ENCODE results near the gene RAD18.

The RAD18 gene

DNA sequence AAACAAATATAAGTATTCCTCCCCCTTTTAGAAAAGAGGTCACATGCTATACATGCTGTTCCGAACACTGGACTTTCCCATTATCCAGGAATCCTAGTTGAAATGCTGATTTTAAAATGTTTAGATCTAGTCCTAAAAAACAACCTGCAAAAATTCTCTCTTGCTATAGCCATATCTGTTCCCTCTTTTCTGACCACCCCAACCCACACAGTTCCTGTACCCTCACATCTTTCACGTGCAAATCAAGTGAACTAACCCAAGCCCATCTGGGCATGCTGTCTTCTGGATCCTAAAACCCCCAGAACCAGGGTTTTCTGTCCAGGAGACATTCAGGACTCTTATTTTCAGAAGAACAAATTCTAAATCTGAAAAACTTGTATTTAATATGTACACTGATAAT, 67.4 kb downstream of the RAD18 start:
- DNase-seq (ENCODE audit: low read depth): no peak

DNA sequence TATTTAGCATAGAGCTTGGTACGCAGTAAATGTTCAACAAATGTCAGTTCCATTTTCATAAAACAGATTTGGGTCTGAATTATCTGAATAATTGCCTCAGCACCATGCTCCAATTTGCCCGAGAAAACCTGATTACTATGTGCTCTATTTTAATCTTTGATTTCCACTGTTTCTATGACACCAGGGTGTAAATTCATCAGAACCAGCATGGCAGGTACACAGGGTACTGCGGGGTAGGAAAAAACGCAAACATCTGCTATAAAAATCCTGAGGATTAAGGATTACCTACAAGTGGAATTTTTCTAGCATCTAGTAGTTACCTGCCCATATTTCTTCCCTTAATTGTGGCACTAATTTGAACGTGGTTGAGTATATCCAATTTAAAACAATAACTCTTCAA, 70.3 kb downstream of the RAD18 start:
- DNase-seq (ENCODE audit: low read depth): no peak

DNA sequence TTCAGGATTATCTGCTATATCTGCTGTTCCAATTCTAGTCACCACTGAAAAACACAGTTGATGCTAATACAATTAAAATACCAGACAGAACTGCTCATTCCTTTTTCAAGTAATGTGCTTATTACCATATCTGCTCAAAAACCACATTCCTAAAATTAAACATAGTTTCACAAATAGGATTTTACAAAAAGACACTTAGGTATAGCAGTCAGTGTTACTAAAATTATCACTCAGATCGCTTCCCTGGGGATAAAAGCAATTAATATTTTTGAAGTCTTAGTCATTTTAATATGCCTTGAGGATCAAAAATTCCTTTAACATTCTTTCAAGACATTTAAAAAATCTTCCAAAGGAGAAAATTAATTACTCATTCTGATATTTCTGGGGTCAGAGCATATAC, 71.5 kb downstream of the RAD18 start:
- DNase-seq (ENCODE audit: low read depth): no peak

DNA sequence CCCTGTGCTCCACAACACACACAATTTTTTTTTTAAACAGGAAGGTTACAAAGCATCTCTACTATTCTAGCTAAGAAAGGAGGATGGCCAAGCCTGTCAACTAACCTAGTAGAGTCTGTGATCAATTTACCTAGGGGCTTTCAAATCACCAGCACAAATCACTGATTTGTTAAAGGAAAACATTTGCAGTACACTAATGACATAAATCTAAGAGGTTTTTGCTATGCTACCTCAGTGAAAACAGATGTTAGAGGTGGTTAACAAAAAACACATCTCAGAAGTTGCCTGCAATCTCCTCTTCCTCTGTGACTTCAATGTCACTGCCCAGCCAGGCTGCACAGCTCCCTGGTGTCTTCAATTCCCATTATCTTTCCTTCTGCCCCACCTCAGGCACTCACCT, 72.0 kb downstream of the RAD18 start:
- no peak for DNase-seq (ENCODE audit: low read depth)

DNA sequence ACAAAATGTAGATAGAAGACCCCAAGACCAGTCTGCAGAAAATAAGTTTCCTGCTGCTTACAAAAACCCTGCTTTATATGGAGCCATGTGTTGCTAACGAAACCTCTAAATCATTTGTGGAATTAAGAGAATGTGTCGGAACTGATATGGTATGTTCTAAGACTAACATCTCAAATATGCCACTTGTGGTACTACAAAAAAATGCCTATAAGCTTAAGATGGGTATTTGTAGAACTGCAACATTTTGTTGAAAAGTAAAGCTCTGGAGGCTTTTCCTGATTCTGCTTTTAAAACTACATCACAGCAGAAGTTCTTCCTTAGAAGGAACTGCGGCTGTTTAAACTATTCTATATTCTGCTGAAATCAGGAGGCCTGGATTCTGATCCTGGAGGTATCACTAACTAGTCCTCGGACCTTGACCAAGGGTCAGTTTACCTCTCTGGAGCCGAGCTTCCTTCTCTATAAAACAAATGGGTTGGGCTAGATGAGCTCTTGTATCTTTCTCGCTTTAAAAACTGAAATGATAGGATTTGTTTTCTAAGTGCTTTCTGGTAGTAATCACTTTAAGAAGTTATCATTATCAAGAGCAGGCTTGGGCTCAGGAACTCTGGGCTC, 74.9 kb downstream of the RAD18 start:
- DNase-seq (ENCODE audit: low read depth): no peak

DNA sequence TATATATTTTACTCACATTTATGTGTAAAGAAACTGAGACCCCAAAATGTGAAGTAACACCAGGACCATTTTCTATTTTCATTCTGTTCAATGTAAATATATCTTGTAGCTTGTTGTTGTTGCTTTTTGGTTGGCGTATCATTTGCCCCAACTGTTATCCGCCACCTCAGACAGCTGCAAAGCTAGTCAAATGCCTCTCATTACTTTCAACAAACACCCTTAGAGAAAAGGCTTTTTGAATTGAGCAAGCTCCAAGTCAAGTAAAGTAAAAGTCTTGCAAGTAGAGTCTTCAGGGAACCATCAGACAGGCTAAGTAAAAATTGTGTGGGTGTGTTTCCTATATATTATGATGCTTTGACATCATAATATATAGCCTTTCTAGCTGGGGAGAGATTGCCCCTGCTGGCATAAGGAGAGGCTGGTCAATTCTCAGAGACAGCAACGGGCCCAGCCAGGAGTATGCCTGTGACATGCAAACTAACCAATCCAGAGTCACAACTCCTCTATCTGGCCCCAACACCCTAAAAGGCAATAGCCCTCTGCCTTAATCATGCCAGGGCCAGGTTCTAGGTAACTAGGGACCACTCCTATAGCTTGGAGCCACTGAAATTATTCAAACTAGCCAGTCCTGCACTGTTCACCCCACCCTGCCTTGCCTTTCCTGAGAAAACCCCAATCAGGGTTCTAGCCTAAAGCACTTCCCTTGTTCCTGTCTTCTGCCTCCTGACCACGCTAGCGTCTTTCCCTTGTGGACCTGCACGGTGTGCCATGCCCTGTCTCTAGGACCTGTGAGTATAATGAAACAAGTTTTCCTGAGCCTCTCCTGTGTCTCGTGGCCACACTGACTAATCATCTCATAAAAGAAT, 75.6 kb downstream of the RAD18 start:
- DNase-seq (ENCODE audit: low read depth): no peak

DNA sequence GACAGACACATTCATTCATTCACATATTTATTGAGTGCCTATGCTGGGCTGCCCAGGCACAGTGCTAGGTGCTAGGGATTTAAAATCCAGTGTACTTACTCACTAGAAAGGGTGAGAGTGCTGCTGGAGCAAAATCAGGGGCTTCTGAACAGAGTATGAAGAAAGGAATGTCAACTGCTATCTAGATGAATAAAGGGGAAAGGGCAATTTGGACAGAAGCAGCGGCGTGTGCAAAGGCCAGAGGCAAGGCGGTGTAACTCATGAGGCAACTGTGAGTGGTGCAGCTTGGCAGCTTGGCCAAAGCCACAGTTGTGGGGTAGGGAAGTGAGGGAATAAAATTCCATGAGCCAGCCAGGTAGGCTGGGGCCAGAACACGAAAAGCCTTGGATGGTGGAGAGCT, 76.7 kb downstream of the RAD18 start:
- DNase-seq (ENCODE audit: low read depth): no peak

DNA sequence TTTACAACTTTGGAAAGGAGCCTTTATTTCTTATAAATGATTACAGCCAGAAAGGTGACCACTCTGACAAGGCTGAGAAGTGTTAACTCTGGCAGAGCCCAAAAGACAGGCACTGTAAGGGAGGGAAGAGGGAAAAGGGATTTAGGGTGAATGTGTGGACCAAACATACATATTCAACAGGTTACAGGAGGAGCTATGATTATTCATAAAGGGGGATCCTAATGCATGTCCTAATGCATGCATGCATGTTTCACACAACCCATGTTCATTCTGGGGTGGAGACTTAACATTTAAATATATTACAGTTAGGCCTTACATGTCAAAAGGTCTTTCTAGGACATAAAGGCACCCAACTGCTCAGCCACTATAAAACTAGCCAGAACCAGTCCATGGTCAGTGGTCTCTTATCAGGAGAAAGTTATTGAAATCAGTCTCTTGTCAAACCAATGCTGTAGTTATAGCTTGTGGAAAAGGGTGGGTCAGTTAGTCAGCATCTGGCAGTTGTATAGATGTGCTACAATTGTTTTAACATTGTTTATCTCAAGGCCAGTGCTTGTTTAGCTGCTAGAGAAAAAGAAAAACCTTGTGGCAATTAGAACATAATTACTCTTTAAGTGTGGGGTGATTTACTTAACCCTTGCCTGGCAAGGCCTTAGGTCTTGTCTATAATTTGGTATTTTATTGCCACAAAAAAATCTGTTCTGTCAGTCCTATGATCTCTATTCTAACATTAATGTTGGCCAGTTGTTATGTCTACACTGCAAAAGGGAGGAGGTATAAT, 77.5 kb downstream of the RAD18 start:
- DNase-seq (ENCODE audit: low read depth): no peak

DNA sequence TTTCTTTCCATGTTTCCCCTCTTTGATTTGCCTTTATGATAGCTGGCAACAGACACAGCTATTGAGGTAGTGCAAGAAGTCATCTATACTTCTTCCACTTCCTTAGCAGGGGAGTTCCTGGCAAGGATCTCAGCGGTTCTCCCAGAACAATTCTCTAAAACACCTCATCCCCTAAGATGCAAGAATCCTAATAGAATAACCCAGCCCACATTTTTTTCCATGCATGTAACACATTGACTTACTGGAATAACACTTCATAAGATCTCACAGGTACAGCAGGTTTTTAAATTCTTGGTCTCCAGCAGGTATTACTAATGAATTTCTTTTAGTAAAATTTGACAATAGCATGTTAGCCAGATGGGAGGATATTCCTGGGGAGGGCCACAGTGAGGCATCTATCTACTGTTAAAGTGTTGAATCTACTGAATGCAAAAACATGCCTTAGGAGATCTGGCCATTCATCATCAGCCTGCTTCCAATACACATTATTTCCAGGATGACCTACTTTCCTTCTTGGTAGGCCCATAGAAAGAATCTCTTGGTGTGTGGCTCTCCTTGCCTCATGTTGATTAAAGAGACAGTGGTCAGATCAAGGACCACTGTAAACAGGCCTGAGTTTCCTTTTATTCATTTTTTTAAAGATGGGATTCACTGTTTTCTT, 78.5 kb downstream of the RAD18 start:
- DNase-seq (ENCODE audit: low read depth): no peak

DNA sequence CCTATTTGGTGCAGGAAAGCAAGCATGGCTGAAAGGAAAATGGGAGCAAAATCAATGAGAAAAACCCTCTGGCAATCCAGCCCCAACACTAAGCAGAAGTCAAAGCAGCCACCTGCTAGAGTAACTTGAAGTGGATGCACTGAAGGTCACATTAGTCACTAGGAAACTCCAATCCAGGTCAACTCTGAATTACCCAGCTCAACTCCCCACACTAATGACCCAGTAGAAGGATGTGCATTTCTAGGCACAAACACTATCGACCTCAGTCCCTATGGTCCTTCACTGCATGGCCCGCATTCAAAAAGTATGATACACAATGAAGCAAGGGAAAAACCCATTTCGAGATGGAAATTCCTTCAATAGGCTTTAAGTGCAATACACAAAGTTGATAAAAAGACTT, 80.6 kb downstream of the RAD18 start:
- DNase-seq (ENCODE audit: low read depth): no peak

DNA sequence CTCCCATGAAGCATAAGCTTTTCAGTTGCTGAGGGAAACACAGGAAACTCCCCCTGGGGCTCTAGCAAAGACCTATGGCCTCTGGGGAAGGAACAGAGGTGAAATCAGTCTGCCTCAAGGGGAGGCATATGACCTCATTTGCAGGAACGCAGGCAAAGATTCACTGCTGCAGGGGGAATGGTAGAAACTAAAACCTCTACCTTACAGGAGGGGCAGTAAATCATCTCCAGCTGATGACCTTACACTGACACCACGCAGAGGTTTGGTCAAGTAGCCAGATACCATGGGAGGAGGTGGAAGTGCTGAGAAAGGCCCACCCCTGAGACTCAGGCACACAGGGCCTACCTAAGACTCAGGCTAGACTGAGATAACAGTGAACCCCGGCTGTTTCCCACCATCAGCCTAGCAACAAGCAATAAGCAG, 81.1 kb downstream of the RAD18 start:
- no peak for DNase-seq (ENCODE audit: low read depth)

DNA sequence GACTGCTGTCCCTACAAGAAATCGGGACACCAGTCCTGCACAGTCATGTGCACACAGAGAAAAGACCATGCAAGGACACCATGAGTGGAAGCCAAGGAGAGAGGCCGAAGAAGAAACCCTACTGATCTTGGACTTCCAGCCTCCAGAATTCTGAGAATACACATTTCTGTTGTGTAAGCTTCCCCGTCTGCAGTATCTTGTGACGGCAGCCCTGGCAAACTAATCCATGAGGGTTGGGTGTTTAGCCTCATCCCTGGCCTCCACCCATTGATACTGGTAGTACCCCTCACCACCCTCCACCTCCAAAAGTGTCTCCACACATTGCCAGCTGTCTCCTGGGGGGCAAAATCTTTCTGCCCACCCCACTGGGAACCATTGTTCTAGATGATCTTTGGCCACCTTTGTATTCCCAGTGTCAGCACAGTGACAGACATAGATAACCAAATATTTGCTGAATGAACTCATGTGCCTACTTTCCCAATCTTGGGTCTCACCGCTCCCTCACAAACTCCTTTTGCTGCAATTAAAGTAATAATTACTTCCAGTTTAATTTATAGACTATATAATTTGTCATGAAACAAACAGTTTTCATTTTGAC, 83.8 kb downstream of the RAD18 start:
- DNase-seq (ENCODE audit: low read depth): no peak

DNA sequence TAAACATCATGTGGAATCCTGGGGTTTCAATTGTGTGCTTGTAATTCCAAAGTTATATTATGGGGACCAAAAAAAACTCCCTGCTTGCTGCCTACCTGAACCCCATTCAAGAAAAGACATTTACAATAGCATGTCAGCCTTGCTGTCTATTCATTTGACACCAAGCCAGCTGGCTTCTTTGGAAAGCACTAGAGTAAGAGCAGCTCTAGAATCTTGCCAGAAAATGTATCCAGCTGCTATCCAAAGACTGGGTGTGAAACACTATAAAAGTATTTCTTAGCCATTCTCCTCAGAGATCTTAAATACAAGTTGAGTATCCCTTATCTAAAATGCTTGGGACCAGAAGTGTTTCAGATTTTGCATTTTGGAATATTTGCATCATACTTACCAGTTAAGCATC, 87.4 kb downstream of the RAD18 start:
- DNase-seq (ENCODE audit: low read depth): no peak

DNA sequence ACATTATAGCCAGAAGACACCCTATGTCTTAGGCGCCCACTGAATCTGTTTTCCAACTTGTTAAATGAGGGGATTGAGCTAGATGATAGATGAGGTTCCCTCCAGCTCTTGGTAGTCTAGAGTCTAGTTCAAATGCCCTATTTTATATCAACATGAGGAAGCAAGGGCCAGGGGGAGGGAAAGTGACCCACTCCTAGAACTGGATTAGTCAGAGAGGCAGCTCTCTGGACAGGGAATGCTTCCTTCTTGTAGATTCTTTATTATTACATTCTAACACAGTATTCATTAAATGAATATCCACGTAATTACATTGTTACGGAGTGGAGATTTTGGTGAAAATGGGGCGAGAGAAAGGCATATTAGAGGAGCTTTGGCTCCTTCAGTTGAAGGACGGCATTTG, 89.5 kb downstream of the RAD18 start:
- no peak for DNase-seq (ENCODE audit: low read depth)

DNA sequence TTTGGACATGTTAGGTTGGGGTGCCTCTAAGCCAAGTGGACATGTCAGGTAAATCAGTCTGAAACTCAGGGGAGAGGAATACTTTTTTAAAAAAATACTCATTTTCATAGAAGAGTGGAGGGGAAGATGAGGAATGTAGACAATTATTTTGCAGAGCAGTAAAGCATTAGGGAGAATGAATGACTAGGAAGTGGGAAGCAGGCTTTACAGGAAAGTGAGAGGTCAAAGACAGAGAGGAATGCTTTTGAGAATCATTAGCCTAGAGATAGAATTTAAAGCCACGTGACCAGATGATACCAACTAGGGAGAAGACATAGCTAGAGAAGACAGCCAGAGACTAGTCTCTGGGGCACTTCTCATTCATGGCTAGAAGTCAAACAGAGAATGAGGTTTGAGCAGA, 91.0 kb downstream of the RAD18 start:
- DNase-seq (ENCODE audit: low read depth): no peak

DNA sequence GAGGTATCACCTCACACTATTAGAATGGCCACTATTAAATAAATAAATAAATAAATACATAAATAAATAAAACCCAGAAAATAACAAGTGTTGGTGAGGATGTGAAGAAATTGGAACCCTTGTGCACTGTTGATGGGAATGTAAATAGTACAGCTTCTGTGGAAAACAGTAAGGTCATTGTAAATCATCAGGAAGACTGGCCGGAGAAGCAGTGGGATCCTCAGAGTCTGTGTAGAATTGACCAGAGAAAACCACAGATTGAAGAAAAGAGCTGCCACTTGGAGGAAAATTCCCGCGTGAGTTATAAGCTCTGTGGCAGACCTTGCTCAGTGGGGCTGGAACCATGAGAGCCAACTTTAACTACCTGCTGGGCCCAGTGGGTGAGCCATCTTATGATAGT, 92.0 kb downstream of the RAD18 start:
- no peak for DNase-seq (ENCODE audit: low read depth)

DNA sequence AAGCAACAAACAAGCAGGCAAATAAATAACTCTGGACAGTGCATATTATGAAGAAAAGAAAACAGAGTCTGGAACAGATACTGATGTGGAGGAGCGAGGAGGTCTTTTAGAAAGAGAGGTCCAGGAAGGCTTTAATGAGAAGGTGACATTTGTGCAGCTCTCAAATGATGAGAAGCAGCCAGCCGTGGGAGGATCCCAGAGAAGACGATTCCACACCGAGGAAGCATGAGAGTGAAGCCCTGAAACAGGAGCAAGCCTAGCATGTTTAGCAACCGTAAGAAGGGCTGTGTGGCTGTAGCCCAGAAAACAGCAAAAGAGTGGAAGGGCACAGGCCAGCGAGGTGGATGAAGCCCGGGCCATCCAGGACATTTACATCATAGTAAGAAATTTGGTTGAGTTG, 93.1 kb downstream of the RAD18 start:
- DNase-seq (ENCODE audit: low read depth): no peak

DNA sequence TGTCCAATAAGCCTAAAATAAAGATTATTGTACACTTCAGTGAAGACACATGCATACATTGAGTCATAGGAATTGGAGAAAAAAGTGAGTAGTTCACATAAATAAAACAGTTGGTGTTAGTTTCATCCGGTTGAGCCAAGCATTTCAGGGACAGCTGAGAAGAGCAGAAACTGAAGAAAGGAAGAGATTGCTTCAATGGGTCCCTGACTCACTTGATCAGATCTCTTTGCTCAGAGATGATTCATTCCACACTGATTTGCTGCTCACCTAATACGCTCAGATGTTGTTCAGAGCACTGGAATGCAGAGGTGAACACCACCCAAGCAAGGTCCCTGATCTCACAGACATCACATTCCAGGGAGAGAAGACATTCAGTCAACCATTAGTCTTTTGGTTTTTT, 93.7 kb downstream of the RAD18 start:
- DNase-seq (ENCODE audit: low read depth): no peak

DNA sequence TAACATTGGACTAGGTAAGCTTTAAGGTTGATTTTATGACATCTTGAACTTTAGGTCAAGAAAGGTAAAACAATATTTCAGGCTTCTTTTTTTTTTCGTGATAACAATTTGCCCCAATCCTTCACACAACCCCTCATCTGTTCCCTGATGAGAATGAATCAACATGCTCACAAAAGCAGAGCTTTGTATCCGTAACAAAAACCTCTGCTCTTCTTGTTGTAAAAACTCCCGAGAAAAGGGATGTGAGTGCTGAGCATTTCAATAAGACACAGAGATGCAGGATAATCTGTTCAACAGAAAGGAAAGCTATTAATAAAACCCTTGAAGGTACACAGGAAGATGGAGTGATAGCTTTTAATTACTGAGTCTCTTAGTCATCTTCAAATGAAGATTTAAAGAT, 94.3 kb downstream of the RAD18 start:
- no peak for DNase-seq (ENCODE audit: low read depth)

DNA sequence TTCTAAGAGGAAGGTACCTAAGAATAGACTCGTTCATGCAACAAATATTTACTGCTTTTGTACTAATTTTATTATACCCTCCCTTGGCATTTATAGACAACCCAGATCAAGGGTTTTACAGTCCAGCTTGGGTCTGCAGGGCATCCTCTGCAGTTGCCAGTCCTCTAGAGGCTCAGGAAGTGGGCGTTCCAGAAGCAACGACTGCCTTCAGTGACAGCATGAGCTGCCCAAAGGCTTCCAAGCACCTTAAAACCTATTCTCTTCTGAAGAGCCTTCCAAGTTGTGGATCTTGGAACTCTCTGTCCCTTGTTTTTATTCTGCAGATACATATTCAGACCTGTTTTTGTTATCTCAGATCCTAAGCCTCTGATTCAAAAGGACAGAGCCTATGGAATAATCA, 95.6 kb downstream of the RAD18 start:
- no peak for DNase-seq (ENCODE audit: low read depth)

DNA sequence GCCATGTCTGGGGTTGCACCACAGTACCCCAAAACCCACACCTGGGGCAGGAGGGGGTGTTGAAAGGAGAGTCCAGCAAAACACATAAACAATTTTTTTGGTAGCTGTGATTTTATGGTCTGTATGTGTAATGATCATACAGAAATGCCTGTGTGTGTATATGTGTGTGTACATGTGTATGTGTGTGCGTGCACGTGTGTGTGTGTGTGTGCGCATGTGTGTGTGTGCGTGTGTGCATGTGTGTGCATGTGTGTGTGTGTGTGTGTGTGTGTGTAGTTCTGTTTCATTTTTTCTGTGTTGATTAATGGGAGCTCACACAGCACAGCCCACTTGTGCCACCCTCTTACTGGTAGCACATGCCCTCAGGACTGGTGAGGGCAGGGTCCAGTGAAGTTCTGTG, 97.6 kb downstream of the RAD18 start:
- no peak for DNase-seq (ENCODE audit: low read depth)

Data from activated T-cell treated with anti-CD3 and anti-CD28 coated beads for 24 hours (primary cell).